HG03558 (cell line): ENCODE measurements around the gene LIMS2.

Experiments used
- ATAC-seq: cut with Tn5 transposase; IDR thresholded peaks from one replicate; pipeline ENCODE4 v1.9.1; 2021; ENCODE audit warnings: moderate number of reproducible peaks; ENCODE audit not compliant: unreplicated experiment; ENCODE audit errors: extremely low read depth

LIMS2 gene

DNA sequence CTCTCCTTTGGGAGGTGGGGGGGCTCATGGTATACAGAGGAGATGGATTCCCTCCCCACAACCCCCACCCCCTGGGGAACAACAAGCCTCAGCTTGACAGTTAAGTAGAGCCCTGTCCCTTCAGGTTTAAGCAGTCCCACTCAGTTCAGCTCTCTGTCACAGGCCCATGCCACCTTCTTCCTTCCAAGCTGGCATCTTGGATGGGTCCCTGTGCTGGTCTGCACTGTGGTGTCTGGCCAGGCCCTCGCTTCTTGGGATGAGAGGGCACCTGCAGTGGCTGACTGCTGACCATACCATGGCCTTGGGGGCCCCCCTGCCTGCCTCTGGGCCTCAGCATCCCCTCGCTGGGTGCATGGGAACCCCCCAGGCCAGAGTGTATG, 49.8 kb downstream of the LIMS2 start:
- no peak for ATAC-seq

DNA sequence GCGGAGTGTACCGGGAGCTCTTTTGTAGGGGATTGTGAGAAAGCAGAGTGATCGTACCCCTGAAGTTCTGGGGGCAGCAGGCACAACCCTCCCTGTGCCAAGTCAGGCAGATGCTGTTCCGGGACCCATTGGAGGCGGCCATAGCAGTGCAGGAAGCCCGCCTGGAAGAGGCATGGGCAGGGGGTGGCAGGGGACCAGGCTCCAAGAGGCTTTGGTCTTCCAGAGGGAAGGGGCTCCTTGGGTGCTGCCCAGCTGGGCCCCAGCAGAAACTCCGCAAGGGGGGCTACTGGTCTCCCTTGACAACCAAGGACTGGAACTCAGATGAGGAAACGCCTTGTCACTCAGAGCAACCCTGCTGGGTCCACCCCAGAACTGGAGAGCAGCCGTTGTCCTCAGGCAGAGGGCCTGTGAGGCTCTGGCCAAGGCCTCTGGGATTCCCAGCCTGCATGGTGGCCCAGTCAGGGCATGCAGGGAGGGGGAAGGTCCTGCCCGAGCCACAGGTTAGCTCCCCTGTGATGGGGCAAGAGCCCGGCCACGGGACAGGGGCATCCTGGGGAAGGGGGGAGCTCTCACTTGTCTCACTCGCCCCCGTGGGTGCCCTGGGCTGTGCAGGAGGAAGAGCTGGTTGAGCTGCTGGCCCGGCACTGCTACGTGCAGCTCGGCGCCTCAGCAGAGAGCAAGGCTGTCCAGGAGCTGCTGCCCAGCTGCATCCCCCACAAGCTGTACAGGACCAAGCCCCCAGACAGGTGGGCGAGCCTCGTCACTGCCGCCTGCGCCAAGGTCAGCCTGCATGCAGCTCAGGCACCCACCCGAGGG, 50.4 kb downstream of the LIMS2 start:
- no peak for ATAC-seq

DNA sequence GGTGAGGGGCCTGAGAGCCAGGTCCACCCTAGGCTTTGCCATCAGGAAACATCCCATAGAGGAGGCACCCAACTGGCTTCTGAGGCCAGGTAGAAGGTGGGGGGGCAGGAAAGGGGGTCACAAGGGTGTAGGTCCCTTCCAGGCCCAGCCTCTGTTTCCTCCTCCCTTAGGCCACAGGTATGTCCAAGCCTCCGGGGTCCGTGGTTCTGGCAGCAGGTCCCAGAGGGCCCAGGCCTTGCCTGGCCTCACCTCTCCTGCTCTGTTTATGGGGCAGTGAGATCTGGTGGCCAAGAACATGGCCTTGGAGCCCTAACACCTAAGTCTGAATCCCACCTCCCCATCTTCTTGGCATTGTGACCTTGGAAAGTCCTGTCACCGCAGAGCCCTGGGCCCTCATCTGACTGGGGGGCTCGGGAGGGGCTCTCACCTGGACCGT, 51.0 kb downstream of the LIMS2 start:
- ATAC-seq: no peak

GRCh38 chr2:127623388-127624319, 51.7 kb downstream of the LIMS2 start:
- no peak for ATAC-seq

GRCh38 chr2:127622561-127623387, 52.6 kb downstream of the LIMS2 start:
- ATAC-seq: no peak

DNA sequence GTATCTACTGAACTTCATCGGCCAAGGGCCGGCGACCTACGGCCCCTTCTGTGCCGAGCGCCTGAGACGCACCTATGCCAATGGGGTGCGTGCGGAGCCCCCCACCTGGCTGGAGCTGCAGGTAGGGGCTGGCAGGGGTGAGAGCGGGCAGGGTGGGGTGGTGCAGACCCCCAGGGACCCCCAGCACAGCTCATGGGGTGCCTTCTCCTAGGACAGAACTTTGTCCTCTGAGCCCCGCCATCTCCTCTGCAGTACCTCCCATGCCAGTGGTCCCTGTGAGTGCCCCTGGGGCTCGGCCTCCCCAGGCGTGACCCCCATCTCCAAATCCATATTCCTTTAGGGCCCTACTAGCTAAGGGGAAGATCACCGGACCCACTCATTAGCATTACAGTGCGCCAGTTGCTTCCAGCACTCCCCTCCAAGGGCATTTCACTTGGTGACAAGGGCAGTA, 53.3 kb downstream of the LIMS2 start:
- ATAC-seq: no peak

- ATAC-seq: no peak
These were observed 54.5 kb downstream of the LIMS2 start for GRCh38 chr2:127620866-127621265.

DNA sequence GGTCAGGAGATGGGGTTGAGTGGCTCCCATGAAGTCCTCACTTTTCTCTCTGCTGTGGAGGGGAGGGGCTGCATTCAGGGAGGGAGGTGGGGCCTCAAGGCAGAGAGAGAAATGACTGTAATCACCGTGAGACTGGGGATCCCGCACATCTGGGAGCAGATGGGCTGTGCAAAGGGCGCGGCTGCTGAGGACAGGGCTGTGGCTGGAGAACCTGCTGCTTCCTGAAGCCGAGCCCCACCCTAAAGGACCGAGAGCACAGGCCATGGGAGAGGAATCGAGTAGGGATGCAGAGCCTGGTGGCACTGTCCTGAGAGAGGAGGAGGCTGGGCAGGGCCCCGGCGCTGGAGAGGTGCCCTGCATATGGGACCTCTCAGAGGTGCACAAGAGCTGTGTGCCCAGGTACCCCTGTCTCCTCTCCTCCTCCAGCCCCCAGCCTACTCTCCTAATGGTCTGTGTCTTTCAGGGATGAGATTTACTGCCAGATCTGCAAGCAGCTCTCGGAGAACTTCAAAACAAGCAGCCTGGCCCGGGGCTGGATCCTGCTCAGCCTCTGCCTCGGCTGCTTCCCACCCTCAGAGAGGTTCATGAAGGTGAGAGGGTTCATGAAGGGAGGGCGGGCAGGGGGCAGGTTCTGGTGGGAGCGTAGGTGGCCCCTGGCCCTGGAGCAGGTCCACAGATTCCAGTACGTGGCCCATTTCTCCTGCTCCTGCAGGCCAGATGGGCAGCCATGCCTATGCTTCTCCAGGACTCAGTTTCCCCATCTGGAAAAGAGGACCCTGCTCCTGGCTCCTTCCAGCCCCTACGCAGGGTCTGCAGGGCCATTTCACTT, 55.2 kb downstream of the LIMS2 start:
- no peak for ATAC-seq

GRCh38 chr2:127619203-127619590, 56.1 kb downstream of the LIMS2 start:
- no peak for ATAC-seq

DNA sequence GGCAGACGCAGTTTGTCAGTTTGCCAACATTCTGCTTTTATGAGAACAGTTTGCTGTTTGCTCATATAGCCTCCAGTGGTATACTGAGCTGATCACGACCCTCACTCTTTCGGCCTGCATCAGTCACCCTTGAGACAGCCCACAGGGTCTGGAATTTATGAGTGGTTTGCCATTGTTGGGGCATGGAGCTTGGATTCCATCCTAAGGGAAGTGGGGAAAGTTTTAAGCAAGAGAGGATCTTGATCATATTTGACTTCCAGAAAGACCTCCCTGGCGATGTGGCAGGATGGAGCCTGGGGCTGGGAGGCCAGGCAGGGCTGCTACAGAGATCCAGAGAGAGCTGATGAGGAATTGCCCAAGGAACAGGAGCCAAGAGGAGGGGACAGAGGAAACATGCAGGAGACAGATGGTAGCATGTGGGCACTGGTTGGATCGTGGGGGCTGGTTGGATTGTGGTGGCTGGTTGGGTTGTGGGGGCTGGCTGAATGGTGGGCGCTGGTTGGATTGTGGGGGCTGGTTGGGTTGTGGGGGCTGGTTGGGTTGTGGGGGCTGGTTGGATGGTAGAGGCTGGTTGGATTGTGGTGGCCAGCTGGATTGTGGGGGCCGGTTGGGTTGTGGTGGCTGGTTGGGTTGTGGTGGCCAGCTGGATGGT, 56.7 kb downstream of the LIMS2 start:
- no peak for ATAC-seq

- ATAC-seq: no peak
These were observed 59.7 kb downstream of the LIMS2 start for GRCh38 chr2:127615511-127616166.

- no peak for ATAC-seq
These were observed 60.6 kb downstream of the LIMS2 start for GRCh38 chr2:127614731-127615130.

GRCh38 chr2:127614246-127614645, 61.1 kb downstream of the LIMS2 start:
- no peak for ATAC-seq

- ATAC-seq: no peak
These were observed 63.1 kb downstream of the LIMS2 start for GRCh38 chr2:127612111-127612822.

DNA sequence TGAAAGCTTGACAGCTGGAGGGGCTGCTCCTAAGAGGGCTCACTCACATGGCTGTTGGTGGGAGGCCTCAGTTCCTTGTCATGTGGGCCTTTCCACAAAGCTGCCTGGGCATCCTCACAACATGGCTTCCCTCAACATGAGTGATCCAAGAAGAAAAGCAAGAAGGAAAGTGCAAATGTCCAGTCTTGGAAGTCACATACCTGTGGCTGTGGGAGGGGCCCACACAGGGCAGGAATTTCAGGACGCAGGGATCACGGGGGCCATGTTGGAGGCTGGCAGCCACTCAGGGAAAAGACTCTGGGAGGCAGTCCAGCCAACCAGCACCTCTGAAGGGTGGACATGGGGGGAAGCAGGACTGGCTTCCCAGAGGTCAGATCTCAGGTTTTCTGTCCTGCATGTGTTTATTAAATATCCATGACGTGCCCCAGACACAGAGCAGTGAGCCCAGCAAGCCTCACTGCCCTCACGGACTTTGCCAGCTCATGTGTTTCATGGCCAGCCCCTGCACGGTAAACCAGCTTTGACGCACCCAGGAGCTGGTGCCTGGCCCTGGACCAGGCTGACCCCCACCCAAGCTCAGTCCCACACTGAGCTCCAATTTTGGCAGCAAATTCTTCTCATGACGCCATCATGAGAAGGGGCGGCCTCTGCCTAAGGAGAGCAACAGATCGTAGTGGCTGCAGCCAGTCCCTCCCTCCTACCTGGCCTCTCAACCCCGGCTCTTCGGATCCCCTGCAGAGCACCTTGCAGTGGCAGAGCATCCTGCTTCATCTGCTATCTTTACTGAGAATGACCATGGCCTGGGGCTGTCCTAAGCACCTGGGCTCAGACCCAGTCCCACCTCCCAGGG, 64.0 kb downstream of the LIMS2 start:
- ATAC-seq: no peak

GRCh38 chr2:127610561-127610960, 64.8 kb downstream of the LIMS2 start:
- ATAC-seq: no peak

DNA sequence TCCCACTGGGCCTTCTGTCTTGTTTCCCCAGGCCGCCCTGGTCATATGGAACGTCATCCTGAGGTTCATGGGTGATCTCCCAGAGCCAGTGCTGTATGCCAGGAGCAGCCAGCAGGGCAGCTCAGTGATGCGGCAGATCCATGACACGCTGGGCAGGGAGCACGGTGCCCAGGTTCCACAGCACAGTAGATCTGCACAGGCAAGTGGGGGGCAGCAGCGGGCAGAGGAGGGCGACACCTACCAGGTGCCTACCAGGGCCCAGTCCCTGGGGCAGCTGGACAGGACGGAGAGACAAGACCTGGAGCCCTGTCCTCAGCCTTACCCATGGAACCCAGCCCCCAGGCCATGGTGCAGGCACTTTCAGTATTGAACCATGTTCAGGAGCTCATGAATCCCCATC, 65.5 kb downstream of the LIMS2 start:
- ATAC-seq: no peak
